ENCODE measurements around the gene NPC1. TPM values are rescaled to one million over a fixed set of nuclear protein-coding genes. Genes with fewer than 3 reads are reported as not detected.
"Not testable (repeated sequence)": the region's sequence is repeated elsewhere in the genome, so short reads cannot be mapped to it uniquely, and the experiment has no call there.

NPC1 gene
- total RNA-seq, 1 donor from 2014 or later = 106 TPM

DNA sequence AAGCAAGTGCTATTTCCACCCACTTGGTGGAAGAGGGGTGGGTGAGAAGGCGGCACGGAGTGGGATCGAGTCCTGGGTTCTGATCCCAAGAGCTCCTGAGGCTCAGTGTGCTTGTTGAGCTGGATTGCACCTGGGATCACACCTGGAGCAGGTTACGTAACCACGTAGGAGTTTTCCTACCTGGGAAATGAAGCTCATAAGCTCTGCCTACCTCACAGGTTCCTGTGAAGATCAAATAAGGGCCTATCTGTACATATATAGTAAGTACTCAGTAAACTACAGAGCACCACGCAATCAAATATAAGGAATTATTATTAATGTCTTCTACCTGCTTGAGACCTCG is 11.0 kb downstream of the NPC1 start:
- no peak for DNase-seq (ENCODE audit: low read depth)

DNA sequence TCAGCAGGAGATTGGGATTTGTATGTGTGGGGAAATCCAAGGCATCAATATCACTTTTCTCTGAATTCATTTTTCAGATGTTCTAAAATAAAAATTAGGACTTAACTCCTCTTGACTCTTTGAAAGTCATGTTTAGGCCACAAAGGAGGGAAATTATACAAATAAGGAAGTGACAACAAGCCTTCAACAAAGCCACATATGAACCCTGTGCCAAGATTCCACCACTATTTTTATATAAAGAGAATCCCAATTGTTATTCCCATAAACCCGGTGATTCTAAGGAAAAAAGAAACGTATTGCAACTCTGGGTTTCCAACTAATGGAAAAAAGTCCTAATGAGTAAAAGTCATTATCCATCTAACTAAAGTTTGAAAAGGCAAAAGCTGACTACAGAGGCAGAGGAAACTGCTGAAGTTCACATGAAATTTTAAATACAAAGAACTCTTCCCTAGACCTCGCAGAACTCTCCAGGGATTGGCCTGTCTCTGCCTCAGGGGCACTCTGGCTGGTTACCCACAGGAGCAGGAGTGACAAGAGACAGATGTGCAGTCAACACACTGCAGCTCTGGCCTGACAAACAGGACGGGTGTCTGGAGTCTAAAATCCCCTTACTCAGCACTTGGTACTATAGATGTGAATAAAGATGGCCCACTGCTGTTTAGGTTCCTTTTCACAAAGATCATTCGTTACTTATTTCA is 11.5 kb downstream of the NPC1 start:
- no peak for DNase-seq (ENCODE audit: low read depth)

- peak; percentile 91 for DNase-seq (ENCODE audit: low read depth)
Measured at GRCh38 chr18:23573626-23574431, 12.5 kb downstream of the NPC1 start.

GRCh38 chr18:23573020-23573419 is 13.3 kb downstream of the NPC1 start:
- no peak for DNase-seq (ENCODE audit: low read depth)

GRCh38 chr18:23572570-23572969 is 13.7 kb downstream of the NPC1 start:
- no peak for DNase-seq (ENCODE audit: low read depth)

GRCh38 chr18:23572012-23572411 is 14.3 kb downstream of the NPC1 start:
- no peak for DNase-seq (ENCODE audit: low read depth)

GRCh38 chr18:23570912-23571504 is 15.3 kb downstream of the NPC1 start:
- no peak for DNase-seq (ENCODE audit: low read depth)

DNA sequence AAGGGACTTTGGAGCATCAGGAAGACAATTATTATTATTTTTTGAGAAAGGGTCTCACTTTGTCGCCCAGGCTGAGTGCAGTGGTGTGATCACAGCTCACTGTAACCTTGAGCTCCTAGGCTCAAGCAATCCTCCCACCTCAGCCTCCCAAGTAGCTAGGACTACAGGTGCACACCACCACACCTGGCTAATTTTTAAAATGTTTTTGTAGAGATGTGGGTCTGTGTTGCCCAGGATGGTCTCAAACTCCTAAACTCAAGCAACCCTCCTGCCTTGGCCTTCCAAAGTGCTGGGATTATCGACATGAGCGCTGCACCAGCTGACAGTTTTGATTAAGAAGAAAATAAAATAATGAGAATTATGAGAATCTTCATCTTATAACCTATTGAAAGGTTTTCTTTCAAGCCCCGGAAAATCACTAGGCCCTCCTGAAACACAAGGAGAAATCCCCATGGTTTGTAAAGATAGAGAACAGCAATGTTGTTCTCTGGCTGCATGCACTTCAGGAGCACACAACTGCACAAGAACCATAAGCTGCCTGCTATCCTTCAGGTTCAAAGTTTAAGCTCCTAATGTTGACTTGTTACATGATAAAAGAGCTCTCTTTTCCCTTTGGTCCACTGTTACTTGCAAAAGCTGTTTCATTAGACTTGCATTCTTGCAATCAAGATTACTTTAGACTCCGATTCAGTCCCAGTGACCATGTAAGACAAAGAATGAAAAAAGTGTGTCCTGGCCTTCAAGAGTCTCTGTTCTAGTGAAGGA is 16.8 kb downstream of the NPC1 start:
- no peak for DNase-seq (ENCODE audit: low read depth)

GRCh38 chr18:23568281-23569138 is 17.8 kb downstream of the NPC1 start:
- no peak for DNase-seq (ENCODE audit: low read depth)

- no peak for DNase-seq (ENCODE audit: low read depth)
Measured at GRCh38 chr18:23567671-23568070, 18.6 kb downstream of the NPC1 start.

- DNase-seq (ENCODE audit: low read depth) = peak; percentile 70
Measured at GRCh38 chr18:23565916-23566547, 20.3 kb downstream of the NPC1 start.

DNA sequence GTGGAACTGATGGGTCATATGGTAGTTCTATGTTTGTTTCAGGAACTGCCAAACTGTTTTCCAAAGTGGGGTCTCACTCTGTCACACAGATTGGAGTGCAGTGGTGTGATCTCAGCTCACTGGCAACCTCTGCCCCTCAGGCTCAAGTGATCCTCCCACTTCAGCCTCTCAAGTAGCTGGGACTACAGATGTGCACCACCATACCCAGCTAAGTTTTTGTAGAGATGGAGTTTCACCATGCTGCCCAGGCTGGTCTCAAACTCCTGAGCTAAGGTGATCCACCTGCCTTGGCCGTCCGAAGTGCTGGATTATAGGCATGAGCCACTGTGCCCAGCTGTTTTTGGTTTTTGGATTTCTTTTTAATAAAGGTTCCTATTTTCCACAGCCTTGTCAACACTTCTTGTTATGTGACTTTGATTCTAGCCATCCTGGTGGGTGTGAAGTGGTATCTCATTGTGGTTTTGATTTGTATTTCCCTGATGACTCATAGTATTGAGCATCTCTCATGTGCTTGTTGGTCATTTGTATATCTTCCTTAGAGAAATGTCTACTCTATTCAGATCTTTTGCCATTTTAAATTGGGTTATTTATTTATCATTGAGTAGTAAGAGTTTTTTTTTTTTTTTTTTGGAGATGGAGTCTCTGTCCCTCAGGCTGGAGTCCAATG is 22.8 kb downstream of the NPC1 start:
- DNase-seq (ENCODE audit: low read depth) = peak; percentile 83

- no peak for DNase-seq (ENCODE audit: low read depth)
Measured at GRCh38 chr18:23560186-23560585, 26.1 kb downstream of the NPC1 start.

GRCh38 chr18:23557511-23557910 is 28.8 kb downstream of the NPC1 start:
- not testable (repeated sequence) for DNase-seq (ENCODE audit: low read depth)

- DNase-seq (ENCODE audit: low read depth) = no peak
Measured at GRCh38 chr18:23556145-23556780, 30.0 kb downstream of the NPC1 start.

- DNase-seq (ENCODE audit: low read depth) = no peak
Measured at GRCh38 chr18:23553887-23554286, 32.4 kb downstream of the NPC1 start.

DNA sequence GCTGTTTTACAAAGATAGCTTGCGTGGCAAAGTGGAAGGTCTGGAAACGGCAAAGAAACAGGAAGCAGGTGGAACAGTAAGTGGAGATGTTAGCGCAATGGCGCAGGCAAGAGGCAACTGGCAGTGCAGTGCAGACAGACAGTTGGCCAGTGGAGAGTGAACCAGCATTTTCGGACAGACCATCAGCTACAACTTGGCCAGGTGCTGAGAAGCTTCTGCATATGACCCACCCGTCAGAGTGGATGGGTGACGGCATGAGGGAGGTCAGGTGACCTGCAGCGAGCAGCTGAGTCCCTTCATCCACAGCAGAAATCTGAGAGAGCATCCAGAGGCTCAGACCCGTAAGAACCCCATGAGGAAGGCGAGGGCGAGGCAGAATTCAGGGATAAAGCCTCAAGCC is 33.8 kb downstream of the NPC1 start:
- DNase-seq (ENCODE audit: low read depth) = no peak

GRCh38 chr18:23551978-23552377 is 34.3 kb downstream of the NPC1 start:
- DNase-seq (ENCODE audit: low read depth) = no peak

GRCh38 chr18:23550898-23551297 is 35.4 kb downstream of the NPC1 start:
- no peak for DNase-seq (ENCODE audit: low read depth)

GRCh38 chr18:23548719-23549118 is 37.6 kb downstream of the NPC1 start:
- DNase-seq (ENCODE audit: low read depth) = no peak

Data from renal cortical epithelial cell (primary cell).